Measurements from ENCODE around the gene OR2T1. TPM values are rescaled to one million over a fixed set of nuclear protein-coding genes. Genes with fewer than 3 reads are reported as not detected.

The OR2T1 gene
- total RNA-seq, 1 donor from 2014 or later, result not detected

- Mint-ChIP-seq H3K4me3 (ENCODE audit: low read depth) (no peak overlapping the region), H3K27me3 (no peaks in the 10 kb centered on the region), H3K36me3 (ENCODE audit: insufficient read depth) (no peaks in the 10 kb centered on the region), H3K9me3 (ENCODE audit: low read depth) (peaks cover 77% of the 10 kb centered on the region), H3K4me1 (ENCODE audit: low read depth) (no peaks in the 10 kb centered on the region), H3K27ac (no peak overlapping the region)
- TF ChIP-seq CTCF (IDR thresholded peaks at IDR 0.05; ENCODE audit: unreplicated experiment), result no peak
- no peak for DNase-seq (ENCODE audit: low spot score, unreplicated experiment)
These were observed 29.1 kb upstream of the OR2T1 start for GRCh38 chr1:248373761-248374160.

- Mint-ChIP-seq H3K4me3 (ENCODE audit: low read depth) (no peak within 1 kb of the TSS), H3K9me3 (ENCODE audit: low read depth) (peaks cover 69% of the 10 kb centered on the region), H3K36me3 (ENCODE audit: insufficient read depth) (peaks cover 2% of the 10 kb centered on the region), H3K27ac (no peak within 1 kb of the TSS), H3K27me3 (no peaks in the 10 kb centered on the region), H3K4me1 (ENCODE audit: low read depth) (no peaks in the 10 kb centered on the region)
- DNase-seq (ENCODE audit: low spot score, unreplicated experiment), result no peak
- no peak for TF ChIP-seq CTCF (IDR thresholded peaks at IDR 0.05; ENCODE audit: unreplicated experiment)
These were observed 27.4 kb upstream of the OR2T1 start, which contains the start of gene OR2T6 for GRCh38 chr1:248375446-248375845. OR2T6 (plus strand) TSS chr1:248375746; CDS start chr1:248387609, 11,863 bp downstream.

- no peak for DNase-seq (ENCODE audit: low spot score, unreplicated experiment)
- no peaks in the 10 kb centered on the region for H3K4me1 Mint-ChIP-seq (ENCODE audit: low read depth)
- peaks cover 64% of the 10 kb centered on the region for H3K9me3 Mint-ChIP-seq (ENCODE audit: low read depth)
- H3K27ac Mint-ChIP-seq, result no peak overlapping the region
- H3K36me3 Mint-ChIP-seq (ENCODE audit: insufficient read depth), result peaks cover 2% of the 10 kb centered on the region
- no peak for TF ChIP-seq CTCF (IDR thresholded peaks at IDR 0.05; ENCODE audit: unreplicated experiment)
- no peaks in the 10 kb centered on the region for H3K27me3 Mint-ChIP-seq
- no peak overlapping the region for H3K4me3 Mint-ChIP-seq (ENCODE audit: low read depth)
These were observed 25.9 kb upstream of the OR2T1 start for GRCh38 chr1:248376916-248377315.

- Mint-ChIP-seq H3K9me3 (ENCODE audit: low read depth) (peaks cover 42% of the 10 kb centered on the region), H3K36me3 (ENCODE audit: insufficient read depth) (peaks cover 2% of the 10 kb centered on the region), H3K27me3 (no peaks in the 10 kb centered on the region), H3K4me1 (ENCODE audit: low read depth) (no peaks in the 10 kb centered on the region), H3K4me3 (ENCODE audit: low read depth) (no peak overlapping the region), H3K27ac (no peak overlapping the region)
- no peak for TF ChIP-seq CTCF (IDR thresholded peaks at IDR 0.05; ENCODE audit: unreplicated experiment)
- DNase-seq (ENCODE audit: low spot score, unreplicated experiment), result no peak
These were observed 22.0 kb upstream of the OR2T1 start for GRCh38 chr1:248380854-248381253.

- Mint-ChIP-seq H3K4me1 (ENCODE audit: low read depth) (no peaks in the 10 kb centered on the region), H3K27me3 (no peaks in the 10 kb centered on the region), H3K27ac (no peak overlapping the region), H3K4me3 (ENCODE audit: low read depth) (no peak overlapping the region), H3K36me3 (ENCODE audit: insufficient read depth) (no peaks in the 10 kb centered on the region), H3K9me3 (ENCODE audit: low read depth) (peaks cover 51% of the 10 kb centered on the region)
- DNase-seq (ENCODE audit: low spot score, unreplicated experiment), result no peak
- TF ChIP-seq CTCF (IDR thresholded peaks at IDR 0.05; ENCODE audit: unreplicated experiment), result no peak
These were observed 14.4 kb upstream of the OR2T1 start for GRCh38 chr1:248388426-248388825.
